NCI-H2081 (cell line): ENCODE measurements around the gene XAB2.

ENCODE experiments used
- DNase-seq, 2 experiments: peaks; one replicate each; lab custom pipeline; 2025; lab: John Stamatoyannopoulos, UW

The XAB2 gene

DNA sequence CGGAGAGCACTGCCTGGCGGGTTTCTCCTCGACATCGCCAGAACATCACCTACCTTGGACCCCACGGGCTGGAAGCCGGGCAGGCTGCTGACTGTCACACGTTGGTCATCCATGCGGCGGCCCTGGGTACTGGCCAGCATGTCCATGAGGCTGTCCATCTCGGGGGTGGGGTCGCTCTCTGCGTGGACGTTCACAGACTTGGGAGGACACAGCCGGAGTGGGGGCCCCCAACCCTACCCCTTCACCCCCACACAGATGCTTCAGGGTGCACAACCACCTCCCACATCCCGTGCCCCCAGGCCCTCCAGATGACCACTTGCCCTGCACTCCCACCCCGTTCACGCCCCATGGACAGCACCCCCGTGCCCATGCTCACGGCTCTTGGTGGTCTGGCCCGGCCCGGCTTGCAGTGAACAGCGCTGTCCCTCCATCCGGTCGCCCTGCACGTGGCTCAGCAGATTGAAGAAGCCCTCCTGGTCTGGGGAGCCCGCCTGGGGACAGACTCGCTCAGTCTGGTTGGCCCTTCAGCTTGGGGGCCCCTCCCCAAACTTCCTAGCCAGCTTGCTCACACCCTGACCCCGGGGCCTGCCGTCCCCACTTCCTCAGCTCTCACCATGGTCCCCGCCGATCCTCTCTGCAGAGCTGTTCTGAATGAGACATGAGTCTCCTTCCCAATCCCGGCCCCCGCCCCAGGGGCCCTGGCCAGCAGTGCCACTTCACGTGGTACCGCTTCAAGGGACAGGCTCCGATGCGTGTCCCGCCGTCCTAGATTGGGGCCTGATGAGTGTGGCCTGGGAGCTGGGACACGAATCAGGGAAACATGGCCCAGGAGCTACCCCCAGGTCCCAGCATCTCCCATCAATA lies 3.2 kb upstream of the XAB2 start:
- no peak for DNase-seq

DNA sequence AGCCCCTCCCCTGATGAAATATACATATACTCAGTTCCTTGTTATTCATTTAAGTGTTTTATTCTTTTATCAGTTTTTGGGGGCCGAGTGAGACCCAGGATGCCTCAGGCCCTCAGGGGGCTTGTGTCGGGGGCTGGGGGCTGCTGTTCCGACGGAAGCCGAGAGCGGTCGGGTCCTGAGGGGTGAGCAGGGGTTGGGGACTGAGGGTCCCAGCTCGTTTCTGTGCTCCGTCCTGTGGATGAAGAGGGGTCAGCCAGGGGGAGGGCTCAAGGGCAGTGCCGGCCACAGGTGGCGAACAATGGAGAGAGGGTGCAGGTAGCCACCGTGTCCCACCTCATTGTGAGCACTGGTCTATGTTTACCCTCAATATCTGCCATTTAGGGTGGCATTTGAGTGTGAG lies 2.2 kb upstream of the XAB2 start:
- DNase-seq: no peak

DNA sequence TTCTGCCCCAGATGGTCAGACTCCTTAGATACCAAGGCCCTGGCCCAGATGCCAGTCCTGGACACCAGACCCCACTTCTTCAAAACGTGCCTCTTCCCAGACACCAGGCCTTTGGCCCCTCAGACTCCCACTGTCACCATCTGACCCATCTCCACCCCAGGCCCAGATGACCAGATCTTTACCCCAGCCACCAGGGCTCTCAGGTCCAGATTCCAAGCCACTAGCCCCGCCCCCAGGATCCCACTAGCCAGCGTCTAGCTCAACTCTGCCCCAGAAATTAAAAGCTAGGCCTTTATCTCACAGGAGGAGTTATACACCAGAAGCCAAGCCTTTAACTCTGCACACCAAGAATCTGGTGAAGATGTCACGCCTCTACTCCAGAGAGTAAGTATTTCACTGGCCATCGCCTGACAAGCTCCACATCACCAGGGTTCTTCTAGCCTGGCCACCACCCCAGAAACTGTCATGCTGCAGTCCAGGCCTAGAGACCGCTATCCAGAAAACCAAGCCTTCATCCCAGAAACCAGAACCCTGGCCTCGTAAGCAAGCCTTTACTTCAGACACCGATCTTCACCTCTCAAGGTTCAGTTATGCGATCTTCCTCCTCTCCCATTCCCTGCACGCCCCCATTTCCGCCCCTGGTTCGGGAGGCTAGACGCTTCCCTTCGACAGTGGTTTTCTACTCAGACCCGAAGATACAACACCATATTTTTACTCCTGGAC lies 595 bp downstream of the XAB2 start:
- DNase-seq: no peak

- no peak for DNase-seq
These were observed 2.2 kb downstream of the XAB2 start for GRCh38 chr19:7627166-7627565.

DNA sequence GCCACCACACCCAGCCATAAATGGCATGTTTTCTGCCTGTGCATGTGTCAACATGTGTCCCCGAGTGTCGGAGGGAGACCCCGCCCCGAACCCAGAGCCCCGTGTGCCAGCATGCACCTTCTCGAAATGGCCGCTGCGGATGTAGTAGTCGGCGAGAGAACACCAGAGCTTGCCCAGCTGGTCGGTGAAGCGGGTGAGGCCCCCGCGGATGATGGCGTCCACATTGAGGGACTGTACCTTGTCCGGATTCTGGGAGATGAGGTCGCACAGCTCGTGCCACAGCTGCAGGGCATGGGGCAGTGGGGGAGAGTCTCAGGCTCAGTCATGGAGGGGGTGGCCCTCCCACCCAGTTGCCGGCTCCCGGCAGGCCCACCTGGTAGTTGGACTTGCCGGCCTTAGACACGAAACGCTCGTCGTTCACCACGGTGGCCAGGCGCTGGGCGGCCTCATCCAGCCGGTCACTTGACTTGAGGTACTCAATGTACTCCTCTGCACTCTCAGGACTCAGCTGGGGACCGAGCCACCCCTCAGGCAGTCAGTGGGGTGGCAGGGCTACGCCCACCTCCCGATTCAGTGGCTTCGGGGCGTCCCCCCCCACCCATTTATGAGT lies 3.5 kb downstream of the XAB2 start:
- no peak for DNase-seq

DNA sequence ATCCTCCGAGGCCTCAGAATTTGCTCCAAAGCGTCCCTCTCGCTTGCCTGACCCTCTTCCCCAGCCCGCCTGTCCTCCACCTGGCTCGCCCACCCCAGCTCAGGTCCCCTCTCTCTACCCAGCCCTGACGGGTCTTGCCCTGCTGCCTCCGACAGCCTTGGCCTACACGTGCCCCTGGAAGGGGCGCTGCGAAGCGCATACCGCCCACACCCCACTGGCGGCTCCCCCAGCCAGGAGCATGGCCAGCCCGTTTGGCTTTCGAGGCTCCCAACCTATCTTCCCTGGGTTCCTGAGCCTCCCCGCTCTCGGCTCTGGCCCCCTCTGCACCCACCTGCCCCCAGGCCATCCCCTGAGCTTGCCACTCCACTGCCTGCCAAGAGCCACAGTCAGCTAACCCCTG lies 4.5 kb downstream of the XAB2 start:
- DNase-seq: no peak

- no peak for DNase-seq
These were observed 5.4 kb downstream of the XAB2 start for GRCh38 chr19:7623725-7624603.

DNA sequence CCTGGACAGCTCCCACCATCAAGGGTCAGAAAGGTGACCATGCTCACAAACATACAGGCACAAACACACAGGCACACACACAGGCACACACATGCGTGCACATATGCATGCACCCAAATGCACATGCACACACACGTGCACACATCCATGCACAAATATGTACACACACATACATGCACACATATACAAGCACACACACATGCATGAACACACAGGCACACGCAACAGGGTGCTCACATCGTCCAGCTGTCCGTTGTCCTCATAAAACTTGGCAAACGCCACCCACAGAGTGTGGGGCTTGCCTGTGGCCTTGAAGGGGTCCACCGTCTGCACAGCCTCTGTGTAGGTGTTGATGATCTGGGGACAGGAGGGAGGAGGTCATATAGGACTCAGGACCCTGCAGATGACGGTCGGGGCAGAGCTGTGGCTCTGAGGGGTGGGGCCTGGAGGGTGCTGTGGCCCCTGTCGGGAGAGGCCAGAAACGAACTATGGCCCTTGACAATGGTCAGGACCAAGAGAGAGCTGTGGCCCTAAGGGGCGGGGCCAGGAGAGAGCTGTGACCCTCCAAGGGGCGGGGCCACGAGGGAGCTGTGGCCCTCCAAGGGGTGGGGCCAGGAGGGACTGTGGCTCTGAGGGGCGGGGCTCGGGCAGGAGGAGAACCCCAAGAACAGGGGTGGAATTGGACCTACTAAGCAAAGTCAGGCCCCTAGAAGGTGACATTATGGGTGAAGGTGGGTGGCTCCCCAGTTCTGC lies 6.2 kb downstream of the XAB2 start:
- DNase-seq: no peak

DNA sequence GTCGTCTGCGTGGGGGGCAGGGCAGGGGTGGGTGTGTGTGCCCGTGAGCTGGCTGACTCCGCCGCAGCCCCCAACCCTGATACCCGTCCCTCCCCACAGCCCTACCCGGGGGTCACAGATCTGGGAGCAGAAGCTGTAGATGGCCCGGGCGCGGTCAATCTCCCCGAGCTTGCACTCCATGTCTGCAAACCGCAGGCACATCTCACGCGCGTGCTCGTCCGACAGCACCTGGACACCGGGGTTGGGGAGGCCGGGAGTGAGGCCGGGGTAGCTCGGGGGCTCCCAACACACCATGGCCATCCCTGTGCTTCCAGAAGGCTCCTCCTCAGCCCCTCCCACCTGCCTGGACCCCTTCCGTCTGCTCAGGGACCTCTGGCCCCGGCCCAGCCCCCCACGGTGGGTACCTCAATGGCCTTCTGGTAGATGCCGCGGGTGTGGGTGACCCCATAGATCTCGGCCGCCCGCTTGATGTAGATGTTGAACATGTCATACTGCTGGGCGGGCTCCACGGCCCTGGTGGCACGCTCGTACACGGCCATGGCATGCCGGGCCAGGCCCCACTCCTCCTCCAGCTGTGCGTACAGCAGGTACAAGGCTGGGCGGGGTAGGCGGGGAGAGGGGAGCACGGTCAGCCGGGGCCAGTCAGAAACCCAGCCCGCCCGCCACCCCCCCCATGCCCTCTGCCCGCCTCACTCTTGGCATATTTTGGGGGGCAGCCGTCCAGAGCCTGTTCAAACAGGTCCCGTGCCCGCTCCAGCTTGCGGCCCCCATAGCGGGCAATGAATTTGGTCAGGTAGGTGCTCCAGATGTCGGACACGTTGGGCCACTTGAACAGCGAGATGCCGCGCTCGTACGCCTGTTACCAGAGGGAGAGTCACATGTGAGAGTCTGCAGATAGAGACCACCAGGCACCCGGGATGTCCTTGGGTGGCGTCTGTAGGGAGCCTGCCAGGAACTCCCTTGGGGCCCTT lies 8.6 kb downstream of the XAB2 start:
- no peak for DNase-seq

- no peak for DNase-seq
These were observed 9.5 kb downstream of the XAB2 start for GRCh38 chr19:7619671-7620441.

DNA sequence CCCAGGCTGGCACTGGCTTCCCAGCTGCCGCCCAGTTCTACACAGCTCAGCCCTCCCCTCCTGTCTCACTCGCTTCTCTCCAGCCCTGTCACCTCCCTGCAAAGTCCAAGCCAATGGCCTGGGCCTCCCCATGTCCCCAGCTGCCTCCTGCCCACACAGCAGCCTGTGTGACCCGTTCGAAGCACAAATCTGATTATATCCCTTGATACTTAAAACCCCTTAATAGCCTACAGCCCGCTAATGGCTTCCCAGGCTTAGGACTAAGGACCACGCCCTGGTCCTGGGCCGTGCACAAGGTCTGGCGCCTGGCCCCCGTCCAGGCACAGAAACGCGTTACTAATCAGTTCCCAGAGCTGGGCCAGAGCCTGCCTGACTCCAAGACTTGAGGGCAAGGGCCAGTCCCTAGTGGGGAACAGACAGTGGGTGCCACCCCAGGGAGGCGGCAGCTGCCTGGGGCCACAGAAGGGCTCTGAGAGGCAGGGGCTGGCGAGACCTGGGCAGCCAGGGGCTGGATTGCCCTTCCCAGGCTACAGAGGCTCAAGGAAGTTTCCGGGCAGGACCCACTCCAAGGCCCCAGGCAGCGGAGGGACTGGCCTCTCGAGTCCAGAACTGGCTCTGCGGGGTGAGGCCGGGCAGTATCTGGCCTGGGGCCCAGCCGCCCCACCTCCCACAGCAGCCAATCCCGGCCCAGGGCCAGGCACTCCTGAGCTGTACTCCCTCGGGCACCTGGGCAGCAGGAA lies 10.4 kb downstream of the XAB2 start:
- DNase-seq: no peak

- no peak for DNase-seq
These were observed 11.0 kb downstream of the XAB2 start for GRCh38 chr19:7618348-7618747.

- DNase-seq: no peak
These were observed 11.6 kb downstream of the XAB2 start for GRCh38 chr19:7617735-7618134.

DNA sequence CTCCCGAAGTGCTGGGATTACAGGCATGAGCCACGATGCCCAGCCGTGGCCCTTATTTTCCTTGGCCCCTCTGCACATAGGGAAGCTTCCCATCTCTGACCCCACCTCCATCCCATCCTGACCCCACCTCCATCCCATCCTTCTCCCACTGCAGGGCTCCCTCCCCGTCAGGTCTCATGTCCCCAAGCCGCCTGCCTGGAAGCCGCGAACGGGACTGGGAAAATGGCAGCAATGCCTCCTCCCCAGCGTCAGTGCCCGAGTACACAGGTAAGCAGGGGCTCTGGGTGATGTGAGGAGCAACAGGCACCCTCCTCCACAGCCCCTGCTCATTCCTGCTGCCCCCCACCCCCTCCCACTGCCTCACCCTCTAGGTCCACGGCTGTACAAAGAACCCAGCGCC lies 12.2 kb downstream of the XAB2 start:
- DNase-seq: no peak

- DNase-seq: no peak
These were observed 14.2 kb downstream of the XAB2 start for GRCh38 chr19:7614859-7615741.

DNA sequence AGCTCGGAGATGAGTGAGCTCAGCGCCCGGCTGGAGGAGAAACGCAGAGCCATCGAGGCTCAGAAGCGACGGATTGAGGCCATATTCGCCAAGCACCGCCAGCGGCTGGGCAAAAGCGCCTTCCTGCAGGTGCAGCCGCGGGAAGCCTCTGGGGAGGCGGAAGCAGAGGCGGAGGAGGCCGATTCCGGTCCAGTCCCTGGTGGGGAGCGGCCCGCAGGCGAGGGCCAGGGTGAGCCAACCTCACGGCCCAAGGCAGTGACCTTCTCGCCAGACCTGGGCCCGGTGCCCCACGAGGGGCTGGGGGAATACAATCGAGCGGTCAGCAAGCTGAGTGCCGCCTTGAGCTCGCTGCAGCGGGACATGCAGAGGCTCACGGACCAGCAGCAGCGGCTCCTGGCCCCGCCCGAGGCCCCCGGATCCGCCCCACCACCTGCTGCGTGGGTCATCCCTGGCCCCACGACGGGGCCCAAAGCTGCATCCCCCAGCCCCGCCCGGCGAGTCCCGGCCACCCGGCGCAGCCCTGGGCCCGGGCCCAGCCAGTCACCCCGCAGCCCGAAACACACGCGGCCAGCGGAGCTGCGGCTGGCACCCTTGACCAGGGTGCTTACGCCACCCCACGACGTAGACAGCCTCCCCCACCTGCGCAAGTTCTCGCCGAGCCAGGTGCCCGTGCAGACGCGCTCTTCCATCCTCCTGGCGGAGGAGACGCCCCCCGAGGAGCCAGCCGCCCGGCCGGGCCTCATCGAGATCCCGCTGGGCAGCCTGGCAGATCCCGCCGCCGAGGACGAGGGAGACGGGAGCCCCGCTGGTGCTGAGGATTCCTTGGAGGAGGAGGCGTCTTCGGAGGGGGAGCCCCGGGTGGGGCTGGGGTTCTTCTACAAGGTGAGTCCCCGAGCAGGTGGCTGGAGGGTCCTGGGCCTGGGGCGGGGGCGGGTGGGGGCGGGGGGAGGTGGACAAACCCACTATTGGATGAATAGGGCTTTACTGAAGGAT lies 16.8 kb downstream of the XAB2 start:
- no peak for DNase-seq
